Type B pancreatic cell (in vitro differentiated cells): Measurements from ENCODE around the gene DPPA4. TPM values are rescaled to one million over a fixed set of nuclear protein-coding genes. Genes with fewer than 3 reads are reported as not detected.

Experiments used
- DNase-seq: peaks from one replicate; pipeline ENCODE4 v3.0.0; 2021; ENCODE audit warnings: mixed read lengths; ENCODE audit not compliant: unreplicated experiment; ENCODE audit errors: extremely low spot score
- H3K27ac Mint-ChIP-seq: 2 replicates; pipeline ENCODE4 v1.8.0; 2021; ENCODE audit warnings: mild to moderate bottlenecking, mixed read lengths
- H3K27me3 Mint-ChIP-seq: 2 replicates; pipeline ENCODE4 v1.8.0; 2021; ENCODE audit warnings: mixed read lengths
- H3K36me3 Mint-ChIP-seq: 2 replicates; pipeline ENCODE4 v1.8.0; 2021; ENCODE audit warnings: mixed read lengths
- H3K4me1 Mint-ChIP-seq: one replicate; pipeline ENCODE4 v1.8.0; 2021; ENCODE audit warnings: mixed read lengths; ENCODE audit not compliant: unreplicated experiment
- H3K4me3 Mint-ChIP-seq: 2 replicates; pipeline ENCODE4 v1.8.0; 2021; ENCODE audit warnings: mild to moderate bottlenecking, mixed read lengths
- H3K9me3 Mint-ChIP-seq: 2 replicates; pipeline ENCODE4 v1.8.0; 2021; ENCODE audit warnings: mixed read lengths
- total RNA-seq: library from RNA; stranded (reverse); gene quantifications from 2 replicates; pipeline ENCODE4 v1.2.1, GENCODE V29; 2021; ENCODE audit warnings: low replicate concordance
- TF ChIP-seq, protein P1 (sequence below): fragments of 200-600 bp; sonication (generic); conservative IDR thresholded peaks from 2 replicates; pipeline ENCODE4 v1.5.0; 2021; ENCODE audit warnings: antibody characterized with exemption, mild to moderate bottlenecking

Gene DPPA4
- total RNA-seq, 1 donor from 2014 or later, result 14.9 TPM

DNA sequence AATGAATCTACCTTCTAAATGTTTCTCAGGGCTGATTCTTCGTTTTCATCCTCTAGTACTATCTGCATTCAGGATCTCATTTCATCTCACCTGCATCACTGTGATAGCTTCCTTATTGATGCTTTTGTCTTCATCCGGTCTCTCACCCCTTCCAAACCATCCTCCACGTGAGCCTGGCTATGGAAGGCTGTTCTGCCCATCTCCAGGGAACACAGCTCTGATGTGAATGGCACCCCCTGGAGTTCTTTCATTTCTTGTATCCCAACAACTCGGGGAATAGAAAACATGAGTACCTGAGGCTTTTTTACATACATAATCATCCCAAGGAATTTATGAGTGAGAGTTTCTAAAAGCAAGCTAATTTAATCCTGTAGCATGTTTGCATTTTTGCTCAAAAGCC is 8.8 kb upstream of the DPPA4 start:
- Mint-ChIP-seq H3K9me3 (no peaks in the 10 kb centered on the region), H3K4me3 (no peak overlapping the region), H3K27me3 (no peaks in the 10 kb centered on the region), H3K27ac (no peak overlapping the region), H3K4me1 (no peaks in the 10 kb centered on the region), H3K36me3 (no peaks in the 10 kb centered on the region)
- DNase-seq, result no peak
- TF ChIP-seq, protein P1, sequence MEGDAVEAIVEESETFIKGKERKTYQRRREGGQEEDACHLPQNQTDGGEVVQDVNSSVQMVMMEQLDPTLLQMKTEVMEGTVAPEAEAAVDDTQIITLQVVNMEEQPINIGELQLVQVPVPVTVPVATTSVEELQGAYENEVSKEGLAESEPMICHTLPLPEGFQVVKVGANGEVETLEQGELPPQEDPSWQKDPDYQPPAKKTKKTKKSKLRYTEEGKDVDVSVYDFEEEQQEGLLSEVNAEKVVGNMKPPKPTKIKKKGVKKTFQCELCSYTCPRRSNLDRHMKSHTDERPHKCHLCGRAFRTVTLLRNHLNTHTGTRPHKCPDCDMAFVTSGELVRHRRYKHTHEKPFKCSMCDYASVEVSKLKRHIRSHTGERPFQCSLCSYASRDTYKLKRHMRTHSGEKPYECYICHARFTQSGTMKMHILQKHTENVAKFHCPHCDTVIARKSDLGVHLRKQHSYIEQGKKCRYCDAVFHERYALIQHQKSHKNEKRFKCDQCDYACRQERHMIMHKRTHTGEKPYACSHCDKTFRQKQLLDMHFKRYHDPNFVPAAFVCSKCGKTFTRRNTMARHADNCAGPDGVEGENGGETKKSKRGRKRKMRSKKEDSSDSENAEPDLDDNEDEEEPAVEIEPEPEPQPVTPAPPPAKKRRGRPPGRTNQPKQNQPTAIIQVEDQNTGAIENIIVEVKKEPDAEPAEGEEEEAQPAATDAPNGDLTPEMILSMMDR, result no peak

DNA sequence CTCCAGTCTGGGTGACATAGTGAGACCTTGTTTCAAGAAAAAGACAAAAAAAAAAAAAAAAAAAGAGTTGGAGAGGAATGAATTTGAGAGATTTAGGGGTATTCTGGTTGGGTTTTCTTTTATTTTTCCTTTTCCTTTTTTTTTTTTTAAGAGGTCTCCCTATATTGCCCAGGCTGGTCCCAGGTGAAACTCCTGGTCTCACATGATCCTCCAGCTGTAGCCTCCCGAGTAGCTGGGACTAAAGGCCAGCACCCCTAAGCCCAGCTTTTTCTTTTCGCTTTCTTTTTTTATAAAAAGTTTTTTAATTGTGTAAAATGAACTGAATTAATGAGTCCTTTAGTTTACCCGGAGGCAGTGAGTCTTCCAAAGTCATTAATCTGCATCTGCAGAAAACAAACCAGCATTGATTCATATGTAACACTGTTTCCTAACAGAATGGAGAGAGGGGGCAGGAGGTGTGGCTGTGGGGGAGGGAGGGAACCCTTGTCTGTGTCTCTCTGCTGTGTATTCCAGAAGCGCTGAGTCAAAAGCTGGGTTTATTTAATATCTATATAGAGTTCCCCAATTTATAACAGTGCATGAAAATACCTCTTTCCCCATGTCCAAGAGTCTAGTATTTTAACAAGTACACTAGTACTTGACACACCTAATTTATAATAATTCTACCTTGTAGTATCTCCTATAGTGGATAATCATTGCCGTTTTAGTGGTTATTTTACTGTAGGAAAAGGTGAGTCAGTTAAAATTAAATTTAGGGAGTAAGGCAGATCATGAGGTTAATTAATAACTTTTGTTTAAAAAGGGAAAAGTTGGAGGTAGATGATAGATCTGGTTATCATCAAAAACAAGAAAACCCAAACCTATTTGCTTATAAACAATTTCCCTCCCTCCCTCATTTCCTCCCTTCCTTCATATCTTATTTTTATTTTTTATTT is 2.6 kb upstream of the DPPA4 start:
- no peak overlapping the region for H3K27ac Mint-ChIP-seq
- no peak for DNase-seq
- peaks cover 10% of the 10 kb centered on the region for H3K4me1 Mint-ChIP-seq
- H3K4me3 Mint-ChIP-seq, result no peak overlapping the region
- TF ChIP-seq, protein P1, result no peak
- peaks cover 17% of the 10 kb centered on the region for H3K27me3 Mint-ChIP-seq
- H3K9me3 Mint-ChIP-seq, result no peaks in the 10 kb centered on the region
- H3K36me3 Mint-ChIP-seq, result no peaks in the 10 kb centered on the region

DNA sequence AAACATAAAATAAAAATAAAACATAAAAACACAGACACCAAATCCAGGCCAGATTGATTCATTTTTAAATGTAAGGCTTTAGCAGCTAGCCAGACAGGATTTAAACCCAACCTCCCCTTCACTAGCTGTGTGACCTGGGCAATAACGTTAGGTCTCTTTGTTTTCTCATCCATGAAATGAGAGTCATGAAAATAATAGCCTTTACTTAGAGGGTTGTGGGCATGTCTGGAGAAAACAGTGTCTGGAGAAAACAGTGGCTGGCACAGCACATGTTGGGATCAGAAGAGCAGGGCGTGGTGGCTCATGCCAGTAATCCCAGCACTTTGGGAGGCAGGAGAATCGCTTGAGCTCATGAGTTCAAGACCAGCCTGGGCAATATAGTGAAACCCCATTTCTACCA is 1.9 kb upstream of the DPPA4 start:
- TF ChIP-seq, protein P1, result no peak
- Mint-ChIP-seq H3K27me3 (peaks cover 22% of the 10 kb centered on the region), H3K27ac (no peak overlapping the region), H3K4me3 (no peak overlapping the region), H3K36me3 (no peaks in the 10 kb centered on the region), H3K4me1 (peaks cover 10% of the 10 kb centered on the region), H3K9me3 (no peaks in the 10 kb centered on the region)
- no peak for DNase-seq

DNA sequence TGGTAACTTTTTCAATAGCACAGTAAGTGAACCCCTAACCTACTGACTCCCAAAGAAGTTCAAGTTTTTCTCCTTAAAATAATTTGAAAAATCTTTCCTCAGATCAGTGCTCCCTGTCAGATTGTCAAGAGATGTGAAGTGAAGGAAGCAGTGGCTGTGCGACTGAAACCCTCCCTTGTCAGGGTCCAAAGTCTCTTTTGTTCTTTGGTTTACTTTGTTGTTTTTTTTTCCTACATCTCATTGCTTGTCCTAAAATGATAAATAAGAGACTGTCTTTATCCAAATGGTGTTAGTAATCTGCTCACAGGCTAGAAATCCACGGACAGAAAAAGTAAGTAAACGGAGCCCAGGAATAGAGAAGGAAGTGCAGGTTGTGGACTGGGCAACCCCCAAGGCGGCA is 976 bp upstream of the DPPA4 start:
- TF ChIP-seq, protein P1, result no peak
- Mint-ChIP-seq H3K9me3 (no peaks in the 10 kb centered on the region), H3K27me3 (peaks cover 24% of the 10 kb centered on the region), H3K4me1 (peaks cover 10% of the 10 kb centered on the region), H3K36me3 (no peaks in the 10 kb centered on the region), H3K4me3 (no peak overlapping the region), H3K27ac (no peak overlapping the region)
- DNase-seq, result no peak

DNA sequence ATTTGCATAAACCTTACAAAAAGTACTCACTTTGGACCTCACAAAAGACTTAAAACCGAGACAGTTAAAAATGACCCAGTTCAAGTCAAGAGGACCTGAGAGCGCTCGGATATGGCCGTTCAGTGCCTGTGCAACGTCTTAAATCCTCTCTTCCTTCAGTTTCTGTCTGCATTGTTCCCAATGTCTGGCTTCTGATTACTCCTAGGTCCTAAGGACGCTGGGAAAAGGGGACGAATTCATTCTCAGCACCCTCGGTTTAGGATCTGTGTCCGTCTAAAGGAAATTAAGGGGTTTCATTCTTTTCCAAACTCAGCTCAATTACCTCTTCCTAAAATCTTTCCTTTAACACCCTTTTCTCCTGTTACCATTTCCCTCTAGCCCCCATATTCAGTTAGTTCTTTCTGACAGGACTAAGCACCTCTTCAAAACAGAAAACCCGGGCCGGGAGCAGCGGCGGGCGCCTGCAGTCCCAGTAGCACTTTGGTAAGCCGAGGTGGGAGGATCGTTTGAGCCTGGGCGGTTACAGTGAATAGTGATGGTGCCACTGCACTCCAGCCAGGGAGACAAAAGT is 970 bp downstream of the DPPA4 start:
- H3K36me3 Mint-ChIP-seq, result no peaks in the 10 kb centered on the region
- H3K4me3 Mint-ChIP-seq, result peak overlapping the region; percentile 84
- H3K4me1 Mint-ChIP-seq, result peaks cover 10% of the 10 kb centered on the region
- no peaks in the 10 kb centered on the region for H3K9me3 Mint-ChIP-seq
- peak overlapping the region; percentile 33 for H3K27ac Mint-ChIP-seq
- DNase-seq, result no peak
- TF ChIP-seq, protein P1, result no peak
- peaks cover 24% of the 10 kb centered on the region for H3K27me3 Mint-ChIP-seq
